ENCODE measurements around the gene RAPGEF1.

Gene RAPGEF1

GRCh38 chr9:131657940-131658339, 81.9 kb downstream of the RAPGEF1 start:
- H3K27ac ChIP-seq (ENCODE audit: low read depth, low read length) = peak overlapping the region; percentile 97

GRCh38 chr9:131657456-131657855, 82.4 kb downstream of the RAPGEF1 start:
- no peak overlapping the region for H3K4me3 ChIP-seq (ENCODE audit: insufficient read depth, low read length, poor library complexity, severe bottlenecking)
- peaks cover 50% of the 10 kb centered on the region for H3F3A ChIP-seq (ENCODE audit: insufficient read depth)
- H3K79me2 ChIP-seq (ENCODE audit: insufficient read depth, low read length) = peaks cover 78% of the 10 kb centered on the region
- peaks cover 3% of the 10 kb centered on the region; the same call in 1 of the 2 replicates for H4K20me1 ChIP-seq (ENCODE audit: low read depth, low read length)
- no peak for TF ChIP-seq EZH2phosphoT487 (conservative IDR thresholded peaks at IDR 0.05; ENCODE audit: low read length)
- TF ChIP-seq CTCF (IDR thresholded peaks at IDR 0.05; ENCODE audit: insufficient read depth, low read length, poor library complexity, severe bottlenecking) = no peak
- no peaks in the 10 kb centered on the region for H3K36me3 ChIP-seq (ENCODE audit: low read length)
- peak overlapping the region; percentile 58 for H3K9ac ChIP-seq (ENCODE audit: low read length)
- peak overlapping the region; percentile 68 for H3K4me2 ChIP-seq (ENCODE audit: low read depth, low read length, poor library complexity, severe bottlenecking)
- no peaks in the 10 kb centered on the region for H3K9me2 ChIP-seq (replicated peaks; ENCODE audit: insufficient read depth, low read length)
- H3K27ac ChIP-seq (ENCODE audit: low read depth, low read length) = peak overlapping the region; percentile 97
- H2AFZ ChIP-seq (ENCODE audit: low read depth, low read length, severe bottlenecking) = no peak overlapping the region
- no peaks in the 10 kb centered on the region for H3K27me3 ChIP-seq (ENCODE audit: low read length)
- H3K9me3 ChIP-seq (ENCODE audit: insufficient read depth, low read length) = no peaks in the 10 kb centered on the region

More at GRCh38 chr9:131657940-131658339, 81.9 kb downstream of the RAPGEF1 start:
- Histone ChIP-seq H3K4me3 (ENCODE audit: insufficient read depth, low read length, poor library complexity, severe bottlenecking) (no peak overlapping the region), H4K20me1 (ENCODE audit: low read depth, low read length) (peaks cover 3% of the 10 kb centered on the region; the same call in 1 of the 2 replicates), H3K27me3 (ENCODE audit: low read length) (no peaks in the 10 kb centered on the region), H3K36me3 (ENCODE audit: low read length) (no peaks in the 10 kb centered on the region), H3F3A (ENCODE audit: insufficient read depth) (peaks cover 50% of the 10 kb centered on the region), H3K9me2 (replicated peaks; ENCODE audit: insufficient read depth, low read length) (no peaks in the 10 kb centered on the region), H2AFZ (ENCODE audit: low read depth, low read length, severe bottlenecking) (no peak overlapping the region), H3K9me3 (ENCODE audit: insufficient read depth, low read length) (no peaks in the 10 kb centered on the region), H3K9ac (ENCODE audit: low read length) (peak overlapping the region; percentile 58), H3K79me2 (ENCODE audit: insufficient read depth, low read length) (peaks cover 73% of the 10 kb centered on the region), H3K4me2 (ENCODE audit: low read depth, low read length, poor library complexity, severe bottlenecking) (peak overlapping the region; percentile 68)
- no peak for TF ChIP-seq EZH2phosphoT487 (conservative IDR thresholded peaks at IDR 0.05; ENCODE audit: low read length)
- no peak for TF ChIP-seq CTCF (IDR thresholded peaks at IDR 0.05; ENCODE audit: insufficient read depth, low read length, poor library complexity, severe bottlenecking)

- H3F3A ChIP-seq (ENCODE audit: insufficient read depth) = peaks cover 50% of the 10 kb centered on the region
- no peaks in the 10 kb centered on the region for H3K9me3 ChIP-seq (ENCODE audit: insufficient read depth, low read length)
- no peaks in the 10 kb centered on the region for H3K27me3 ChIP-seq (ENCODE audit: low read length)
- H3K9me2 ChIP-seq (replicated peaks; ENCODE audit: insufficient read depth, low read length) = no peaks in the 10 kb centered on the region
- TF ChIP-seq CTCF (IDR thresholded peaks at IDR 0.05; ENCODE audit: insufficient read depth, low read length, poor library complexity, severe bottlenecking) (no peak), EZH2phosphoT487 (conservative IDR thresholded peaks at IDR 0.05; ENCODE audit: low read length) (no peak)
- H3K36me3 ChIP-seq (ENCODE audit: low read length) = no peaks in the 10 kb centered on the region
- H3K4me3 ChIP-seq (ENCODE audit: insufficient read depth, low read length, poor library complexity, severe bottlenecking) = peak overlapping the region; percentile 11
- no peak overlapping the region for H2AFZ ChIP-seq (ENCODE audit: low read depth, low read length, severe bottlenecking)
- H3K9ac ChIP-seq (ENCODE audit: low read length) = peak overlapping the region; percentile 58
- H4K20me1 ChIP-seq (ENCODE audit: low read depth, low read length) = peaks cover 3% of the 10 kb centered on the region; the same call in 1 of the 2 replicates
- H3K4me2 ChIP-seq (ENCODE audit: low read depth, low read length, poor library complexity, severe bottlenecking) = peak overlapping the region; percentile 68
- peaks cover 75% of the 10 kb centered on the region for H3K79me2 ChIP-seq (ENCODE audit: insufficient read depth, low read length)
- H3K27ac ChIP-seq (ENCODE audit: low read depth, low read length) = peak overlapping the region; percentile 97
Measured at GRCh38 chr9:131657037-131657377, 82.9 kb downstream of the RAPGEF1 start.

All from SU-DHL-6 (cell line).